Stimulated activated CD4-positive, alpha-beta T cell treated with anti-CD3 and anti-CD28 coated beads, Interleukin-2, amount 100 ng/mL, for 48 hours (primary cell): Measurements from ENCODE around the gene MBNL2.

ENCODE experiments used
- DNase-seq, 2 donors: peaks; one replicate each; pipeline ENCODE4 v3.0.0-alpha.2; 2020

Gene MBNL2

GRCh38 chr13:97255515-97256021 lies 33.4 kb downstream of the MBNL2 start:
- no peak for DNase-seq

DNA sequence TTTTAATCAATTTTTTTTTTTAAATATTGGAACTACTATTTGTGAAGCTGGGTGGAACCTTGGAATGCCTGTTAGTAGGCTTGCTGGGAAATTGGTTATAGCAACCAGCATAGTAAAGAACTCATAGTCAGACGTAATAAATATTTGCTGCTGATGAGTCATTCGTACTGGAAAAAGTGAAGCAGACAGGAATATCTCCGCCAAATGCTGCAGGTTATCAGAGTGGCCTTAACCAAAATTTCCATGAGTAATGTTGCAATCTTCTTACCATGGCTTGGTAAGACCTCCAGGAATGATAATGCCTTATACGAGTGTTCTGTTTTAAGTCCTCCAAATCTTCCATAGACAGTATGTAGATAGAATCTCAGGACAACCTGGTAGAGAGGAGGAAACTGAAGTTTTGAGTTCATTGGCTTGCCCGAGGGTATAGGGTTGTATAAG lies 34.2 kb downstream of the MBNL2 start:
- no peak for DNase-seq

GRCh38 chr13:97257228-97257755 lies 35.2 kb downstream of the MBNL2 start:
- DNase-seq: no peak

GRCh38 chr13:97257800-97258799 lies 36.0 kb downstream of the MBNL2 start:
- DNase-seq: no peak

DNA sequence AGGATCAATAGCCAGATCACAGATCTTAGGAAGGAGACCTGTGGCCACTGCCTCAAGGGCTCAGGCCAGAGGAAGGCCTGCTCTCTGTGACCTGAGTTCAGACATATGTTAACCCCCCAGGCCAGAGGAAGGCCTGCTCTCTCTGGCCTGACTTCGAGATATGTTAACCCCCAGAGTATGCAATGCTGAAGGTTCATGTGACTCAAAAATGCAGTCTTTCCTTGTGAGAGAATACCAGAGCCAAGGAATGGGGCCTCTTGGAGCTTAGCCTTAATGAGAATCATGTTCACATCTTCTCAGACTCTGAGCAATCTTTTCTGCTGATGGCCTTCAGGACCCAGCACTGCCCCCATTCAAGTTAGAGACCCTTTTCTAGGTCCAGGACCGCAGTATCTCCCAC lies 36.7 kb downstream of the MBNL2 start:
- no peak for DNase-seq

DNA sequence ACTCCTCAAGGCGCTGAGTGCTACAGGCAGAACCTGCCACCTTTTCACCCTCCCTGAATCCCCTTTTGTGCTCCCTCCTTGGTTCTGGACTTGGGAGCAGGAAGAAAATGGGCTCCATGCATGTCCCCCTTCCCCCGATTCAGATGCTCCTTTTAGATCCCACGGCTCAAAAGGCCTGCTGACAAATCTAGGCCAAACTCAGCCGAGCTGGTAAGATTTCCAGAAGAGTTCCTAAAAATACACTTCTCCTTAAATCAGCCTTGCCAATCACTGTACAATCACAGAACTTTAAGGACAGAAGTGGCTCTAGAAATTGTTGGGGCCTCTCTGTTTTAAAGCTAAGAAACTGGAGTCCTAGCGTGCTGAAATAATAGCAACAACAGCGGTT lies 37.3 kb downstream of the MBNL2 start:
- DNase-seq: no peak

GRCh38 chr13:97259798-97260714 lies 37.9 kb downstream of the MBNL2 start:
- no peak for DNase-seq

DNA sequence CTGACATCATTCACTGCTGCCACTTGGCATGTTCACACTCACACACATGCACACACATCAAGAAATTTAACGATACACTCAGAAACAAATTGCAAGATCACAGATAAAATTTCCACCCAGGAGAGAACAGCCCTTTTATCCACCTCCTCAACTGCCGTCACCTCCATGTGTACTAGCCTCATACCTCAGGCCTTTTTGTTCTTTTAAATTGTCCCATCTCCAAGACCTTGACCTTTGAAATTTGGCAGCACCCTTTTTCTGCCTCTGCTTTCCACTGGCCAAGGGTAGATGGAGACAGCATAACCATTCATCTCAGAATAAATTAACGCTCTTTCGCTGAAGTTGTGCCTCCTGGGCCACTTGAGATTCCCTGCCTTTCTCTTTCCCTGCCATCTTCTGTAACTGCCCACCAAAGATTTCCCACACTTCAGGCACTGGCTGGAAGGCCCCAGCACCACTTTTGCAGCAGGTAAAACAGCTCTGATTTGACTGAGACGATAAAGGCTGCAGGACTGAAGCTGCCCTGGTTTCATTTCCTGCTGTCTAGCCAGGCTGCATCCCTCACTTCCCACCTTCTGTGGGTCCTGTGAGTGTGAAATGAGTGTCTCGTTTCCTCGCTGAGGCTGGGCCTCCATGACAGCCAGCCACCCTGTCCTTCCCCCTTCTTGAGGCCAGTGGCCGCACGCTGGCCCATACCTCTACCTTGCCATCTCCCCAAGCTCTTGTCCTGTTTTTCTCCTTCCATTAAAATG lies 39.3 kb downstream of the MBNL2 start:
- no peak for DNase-seq

DNA sequence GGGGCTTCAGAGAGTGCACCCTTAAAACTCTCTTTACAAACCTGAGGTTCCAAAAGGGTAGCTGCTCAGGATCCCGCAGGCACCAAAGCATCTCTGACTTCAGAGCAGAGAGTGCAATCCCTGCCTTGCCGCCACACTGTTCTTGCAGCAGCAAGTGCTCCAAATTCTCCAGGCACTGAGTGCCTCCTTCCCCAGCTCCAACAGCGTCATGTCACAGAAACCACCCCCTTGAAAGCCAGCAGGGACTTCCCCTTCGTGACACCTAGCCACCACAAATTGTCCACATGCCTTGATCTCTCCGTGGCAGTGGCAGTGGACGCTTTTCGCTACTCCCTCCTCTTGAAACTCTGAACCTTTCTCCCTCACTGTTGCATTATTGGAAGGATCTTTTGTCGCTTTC lies 39.9 kb downstream of the MBNL2 start:
- no peak for DNase-seq

GRCh38 chr13:97263160-97263559 lies 41.0 kb downstream of the MBNL2 start:
- no peak for DNase-seq

DNA sequence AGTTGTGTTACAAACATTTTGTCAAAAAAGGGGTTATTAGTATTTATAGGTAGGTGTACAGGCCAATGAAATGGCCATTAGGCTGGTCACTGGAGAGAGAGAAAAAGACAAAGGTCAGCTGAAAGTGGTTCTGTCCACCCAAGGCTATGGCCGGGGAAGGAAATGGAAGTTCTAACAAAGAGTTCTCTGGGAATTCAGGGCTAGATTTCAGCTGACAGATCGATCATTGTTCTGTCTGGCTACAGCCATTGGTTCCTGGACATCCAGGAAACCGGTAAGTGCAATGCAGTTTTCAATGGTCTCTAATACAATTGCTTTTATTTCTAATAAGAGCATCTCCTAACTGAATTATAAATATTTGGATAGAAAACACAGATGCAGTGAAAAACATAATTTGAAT lies 42.5 kb downstream of the MBNL2 start:
- no peak for DNase-seq

DNA sequence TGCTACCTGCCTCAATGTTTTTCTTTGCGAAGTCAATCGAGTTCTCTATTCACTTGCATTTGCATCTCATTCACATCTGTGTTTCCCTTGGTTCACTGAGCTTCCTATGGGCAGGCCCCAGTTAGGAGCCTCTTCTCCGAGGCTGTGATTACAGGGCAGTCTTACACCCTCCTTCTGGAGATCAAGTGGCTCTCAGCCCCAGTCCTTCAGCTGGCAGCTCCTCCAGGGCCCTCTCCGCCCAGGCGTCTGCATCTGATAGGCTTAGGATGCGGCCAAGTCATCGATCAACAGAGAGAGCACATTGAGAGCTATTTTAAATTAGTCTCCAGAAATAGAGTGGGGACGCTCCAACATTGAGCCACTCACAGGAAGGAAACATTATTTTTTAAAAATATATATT lies 44.2 kb downstream of the MBNL2 start:
- DNase-seq: no peak

DNA sequence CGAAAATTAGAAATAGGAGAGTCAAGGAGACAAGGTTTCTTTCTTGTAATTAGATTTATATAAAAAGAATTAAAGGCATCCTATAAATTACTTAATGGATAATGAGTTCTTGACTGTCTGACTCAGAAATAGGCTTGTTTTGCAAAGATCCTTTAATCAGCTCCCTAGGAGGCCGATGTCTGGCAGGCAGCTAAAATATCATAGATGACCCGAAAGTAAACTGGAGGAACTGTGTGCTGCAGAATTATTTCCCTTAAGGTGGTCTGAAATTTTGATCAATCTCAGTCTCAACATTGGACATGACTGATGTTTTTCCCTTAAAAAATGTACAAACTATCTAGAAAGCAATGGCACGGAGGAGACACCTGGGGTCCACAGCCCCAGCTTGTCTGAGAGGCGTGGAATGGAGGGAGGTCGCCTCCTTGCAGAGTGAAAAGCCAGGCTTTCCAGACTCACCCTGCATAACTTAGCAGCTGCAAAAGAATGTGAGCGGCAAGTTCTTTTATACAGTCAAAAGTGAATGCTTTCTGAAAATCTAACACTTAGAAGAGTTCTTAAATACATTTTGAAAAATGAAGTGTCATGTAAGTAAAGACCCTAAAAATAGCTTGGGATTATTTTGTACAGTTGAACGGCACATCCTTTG lies 44.8 kb downstream of the MBNL2 start:
- DNase-seq: no peak

DNA sequence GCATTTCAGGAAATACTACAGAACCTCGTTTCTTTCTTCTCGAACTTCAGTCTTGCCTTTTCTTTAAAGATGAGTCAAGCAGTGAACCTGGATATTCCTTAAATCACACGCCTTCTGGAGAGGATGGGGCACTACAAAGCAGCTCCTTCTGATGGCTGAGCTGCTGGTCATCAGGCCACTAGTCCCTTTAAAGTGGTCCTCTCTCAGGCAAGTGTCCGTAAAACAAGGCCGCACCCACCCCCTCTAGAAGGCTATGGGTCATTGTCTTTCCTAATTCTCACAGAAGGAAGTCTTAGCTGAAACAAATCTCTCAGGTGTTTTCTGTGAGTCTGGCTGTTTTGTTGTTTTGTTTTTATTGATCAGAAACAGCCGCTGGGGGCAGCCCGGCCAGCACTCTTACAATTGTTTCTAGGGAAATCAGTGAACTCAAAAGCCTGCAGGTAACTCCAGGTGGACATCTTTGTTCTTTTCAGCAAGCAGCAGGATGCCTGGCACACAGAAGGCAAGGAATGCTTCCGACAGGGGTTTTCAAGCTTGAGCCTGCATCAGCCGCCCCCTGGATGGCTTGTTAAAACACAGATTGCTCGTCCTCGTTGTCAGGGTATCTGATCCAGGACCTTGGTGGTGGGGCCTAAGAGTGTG lies 45.4 kb downstream of the MBNL2 start:
- DNase-seq: no peak

DNA sequence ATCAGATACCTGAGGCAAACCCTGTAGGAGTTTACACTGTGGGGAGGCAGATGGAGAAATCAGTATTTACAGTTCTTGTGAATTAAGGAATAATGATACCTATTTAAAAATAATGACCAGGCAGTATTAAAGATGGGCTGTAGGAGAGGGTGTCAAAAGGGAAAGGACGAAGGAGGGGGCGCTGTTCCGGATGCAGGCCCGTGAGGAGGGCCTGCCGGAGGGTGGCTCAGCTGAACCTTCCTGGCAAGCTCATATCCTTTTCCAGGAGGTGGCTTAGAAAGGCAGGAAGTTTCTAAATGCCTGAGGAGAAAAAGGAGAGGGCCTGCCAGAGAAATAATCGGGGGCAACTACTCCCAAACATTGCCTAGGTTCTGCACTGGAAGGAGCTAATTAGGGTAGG lies 46.6 kb downstream of the MBNL2 start:
- no peak for DNase-seq

DNA sequence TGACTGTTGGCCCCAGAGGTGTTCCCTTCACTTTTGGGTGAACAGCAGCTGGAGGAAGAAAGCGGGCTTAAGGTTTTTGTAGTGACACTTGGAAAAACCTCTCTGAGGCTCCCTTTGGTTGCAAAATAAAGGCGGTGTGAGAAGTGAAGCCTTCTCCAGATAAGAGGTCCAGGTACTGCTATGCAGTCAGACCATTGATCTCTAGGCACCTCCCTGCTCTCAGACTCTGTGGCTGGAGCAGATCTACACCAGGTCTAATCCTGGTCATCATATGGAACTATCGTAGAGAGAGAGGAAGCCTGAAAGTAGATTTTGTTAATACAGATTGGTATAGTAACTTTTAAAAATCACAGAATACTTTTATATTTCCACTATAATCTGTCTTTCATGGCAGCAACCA lies 47.5 kb downstream of the MBNL2 start:
- no peak for DNase-seq

DNA sequence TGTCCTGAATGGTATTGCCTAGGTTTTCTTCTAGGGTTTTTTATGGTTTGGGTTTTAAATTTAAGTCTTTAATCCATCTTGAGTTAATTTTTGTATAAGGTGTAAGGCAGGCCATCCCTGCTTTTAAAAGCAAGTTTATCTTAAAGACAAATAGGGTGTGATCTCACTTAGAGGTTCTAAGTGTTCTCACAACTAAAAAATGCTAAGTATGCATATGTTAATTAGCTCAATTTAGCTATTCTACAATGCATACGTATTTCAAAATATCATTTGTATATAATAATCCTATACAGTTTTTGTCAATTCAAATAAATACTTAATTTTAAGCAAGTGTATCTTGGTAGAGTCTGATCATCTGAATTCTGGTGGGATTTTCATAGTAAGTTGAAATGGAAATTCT lies 50.4 kb downstream of the MBNL2 start:
- no peak for DNase-seq

- DNase-seq: no peak
Measured at GRCh38 chr13:97273341-97273831, 51.3 kb downstream of the MBNL2 start.

DNA sequence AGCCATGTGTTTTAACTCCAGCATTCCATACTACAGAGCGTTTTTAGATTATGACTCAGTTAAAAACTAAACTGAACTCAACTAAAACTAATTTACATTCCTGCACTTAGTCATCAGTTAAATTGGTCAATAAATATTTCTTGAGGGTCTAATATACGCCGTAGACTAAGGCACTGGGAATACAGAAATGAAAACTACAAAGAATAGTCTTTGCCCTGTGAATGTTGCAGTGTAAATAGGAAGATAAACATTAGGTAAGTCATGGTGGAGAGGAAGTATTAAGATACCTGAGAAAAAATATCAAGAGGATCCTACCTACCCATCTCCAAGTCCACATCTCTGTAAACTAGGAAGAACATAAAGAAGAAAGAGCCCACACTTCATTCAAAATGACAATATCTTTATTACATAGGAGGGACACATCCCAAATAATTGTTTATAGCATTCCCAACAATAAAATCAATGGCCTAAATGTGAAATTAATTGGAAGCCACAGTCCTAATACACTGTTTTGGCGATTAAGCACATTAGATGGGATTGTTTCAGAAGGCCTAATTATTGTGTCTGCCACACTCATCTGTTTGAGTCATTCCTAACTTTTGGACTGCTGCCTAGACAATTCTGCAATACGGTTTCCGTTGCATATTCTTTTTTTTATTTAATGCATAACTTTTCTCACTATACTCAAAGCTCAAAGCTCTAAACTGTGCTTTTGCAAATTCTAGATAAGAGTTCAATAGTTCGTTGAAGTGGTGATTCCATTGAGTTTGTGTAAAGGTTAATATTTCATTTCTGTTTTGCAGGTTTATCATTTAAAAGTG lies 52.9 kb downstream of the MBNL2 start:
- no peak for DNase-seq
